ENCODE results near the gene PLCE1. TPM values are rescaled to one million over a fixed set of nuclear protein-coding genes. Genes with fewer than 3 reads are reported as not detected.
A peak's percentile ranks its signal among the peaks of the same experiment; 100 is the strongest.

Gene PLCE1
- 10 to 100 TPM; 13.5 to 23.0 (median 19.1) TPM for total RNA-seq

- Histone ChIP-seq H3K27ac (peak within 1 kb of the TSS in 3 of 4 donors; percentile 72 to 79 (median 78)), H3K9me3 (no peaks in the 10 kb centered on the region), H3K27me3 (peaks cover 9% of the 10 kb centered on the region), H3K4me1 (peaks cover 0 to 52% (median 11%) of the 10 kb centered on the region in 3 donors), H3K36me3 (no peaks in the 10 kb centered on the region), H3K4me3 (peak within 1 kb of the TSS; percentile 46 to 71)
- no peak for TF ChIP-seq EP300 (IDR thresholded peaks at IDR 0.05)
- peak in 2 of 4 experiments; percentile 24 to 27 for TF ChIP-seq CTCF (IDR thresholded peaks at IDR 0.05)
- peak; percentile 10 for TF ChIP-seq POLR2AphosphoS5 (IDR thresholded peaks at IDR 0.05)
- peak in 1 of 2 donors; percentile 29 for TF ChIP-seq POLR2A (IDR thresholded peaks at IDR 0.05)
- WGBS, 2 donors (ENCODE audit: low coverage in 1 of 2) = no CpG with 5 or more reads among the region's 83 CpGs
- ATAC-seq = peak; percentile 90
Observed at GRCh38 chr10:93993782-93994437, at the start of gene PLCE1. Gene PLCE1, plus strand, starts transcription at chr10:93993931. Its CDS starts 37,116 bp downstream, at chr10:94031047.

- no peak overlapping the region for H3K27ac ChIP-seq
- TF ChIP-seq EP300 (IDR thresholded peaks at IDR 0.05) = no peak
- no peak for TF ChIP-seq CTCF (IDR thresholded peaks at IDR 0.05)
- TF ChIP-seq POLR2AphosphoS5 (IDR thresholded peaks at IDR 0.05) = no peak
- no peak for TF ChIP-seq POLR2A (IDR thresholded peaks at IDR 0.05)
- ATAC-seq = no peak
Observed at GRCh38 chr10:93945819-93946218, 47.9 kb upstream of the PLCE1 start.

GRCh38 chr10:93947055-93947454 lies 46.7 kb upstream of the PLCE1 start:
- ATAC-seq = no peak
- Histone ChIP-seq H3K4me3 (no peak overlapping the region), H3K9me3 (no peaks in the 10 kb centered on the region), H3K27ac (no peak overlapping the region), H3K27me3 (no peaks in the 10 kb centered on the region), H3K36me3 (no peaks in the 10 kb centered on the region), H3K4me1 (peaks cover 0 to 9% (median 0%) of the 10 kb centered on the region in 3 donors)
- 48 to 61% methylated on average over 7 to 8 of the region's 8 CpGs for WGBS, 2 donors (ENCODE audit: low coverage in 1 of 2)
- TF ChIP-seq EP300 (IDR thresholded peaks at IDR 0.05) = no peak
- TF ChIP-seq CTCF (IDR thresholded peaks at IDR 0.05) = no peak
- TF ChIP-seq POLR2A (IDR thresholded peaks at IDR 0.05) = no peak

More at GRCh38 chr10:93945819-93946218, 47.9 kb upstream of the PLCE1 start:
- H3K27me3 ChIP-seq = no peaks in the 10 kb centered on the region
- no peaks in the 10 kb centered on the region for H3K9me3 ChIP-seq
- peaks cover 0 to 9% (median 0%) of the 10 kb centered on the region in 3 donors for H3K4me1 ChIP-seq
- H3K36me3 ChIP-seq = no peaks in the 10 kb centered on the region
- WGBS, 2 donors (ENCODE audit: low coverage in 1 of 2) = 39 to 49% methylated on average over 3 to 4 of the region's 4 CpGs
- H3K4me3 ChIP-seq = no peak overlapping the region

GRCh38 chr10:93947524-93947923 lies 46.2 kb upstream of the PLCE1 start:
- Histone ChIP-seq H3K27ac (no peak overlapping the region), H3K4me3 (no peak overlapping the region), H3K9me3 (no peaks in the 10 kb centered on the region), H3K4me1 (peaks cover 0 to 9% (median 0%) of the 10 kb centered on the region in 3 donors), H3K27me3 (no peaks in the 10 kb centered on the region), H3K36me3 (no peaks in the 10 kb centered on the region)
- TF ChIP-seq CTCF (IDR thresholded peaks at IDR 0.05) (no peak), POLR2A (IDR thresholded peaks at IDR 0.05) (no peak), POLR2AphosphoS5 (IDR thresholded peaks at IDR 0.05) (no peak), EP300 (IDR thresholded peaks at IDR 0.05) (no peak)
- no peak for ATAC-seq

GRCh38 chr10:93951905-93952304 lies 41.8 kb upstream of the PLCE1 start:
- no peaks in the 10 kb centered on the region for H3K9me3 ChIP-seq
- no peaks in the 10 kb centered on the region for H3K36me3 ChIP-seq
- H3K4me3 ChIP-seq = no peak overlapping the region
- no peak overlapping the region for H3K27ac ChIP-seq
- 79 to 87% methylated on average over 2 of the region's 2 CpGs for WGBS, 2 donors (ENCODE audit: low coverage in 1 of 2)
- no peak for ATAC-seq
- no peaks in the 10 kb centered on the region for H3K4me1 ChIP-seq
- TF ChIP-seq CTCF (IDR thresholded peaks at IDR 0.05) = no peak
- TF ChIP-seq POLR2A (IDR thresholded peaks at IDR 0.05) = no peak
- no peak for TF ChIP-seq POLR2AphosphoS5 (IDR thresholded peaks at IDR 0.05)
- TF ChIP-seq EP300 (IDR thresholded peaks at IDR 0.05) = no peak
- H3K27me3 ChIP-seq = no peaks in the 10 kb centered on the region

Data from gastroesophageal sphincter (tissue), 4 donors.